Measurements from ENCODE around the gene SSU72. TPM values are rescaled to one million over a fixed set of nuclear protein-coding genes. Genes with fewer than 3 reads are reported as not detected.
"Not testable (repeated sequence)": the region's sequence is repeated elsewhere in the genome, so short reads cannot be mapped to it uniquely, and the experiment has no call there.

SSU72 gene
- total and polyA plus RNA-seq, 8 donors: 49.2 to 74.3 (median 57.8) TPM

GRCh38 chr1:1505366-1505798 is 69.3 kb downstream of the SSU72 start:
- ATAC-seq (peak; percentile 68 to 88 (median 83)), DNase-seq (peak in 2 of 6 donors; percentile 46 to 58)
- H3K36me3 ChIP-seq; H3K9me3 ChIP-seq; H3K4me1 ChIP-seq; H3K27me3 ChIP-seq; intact Hi-C loops (cut with DNase I); FAIRE-seq: not testable (repeated sequence)
- WGBS, 2 donors: 14 to 15% methylated on average over 10 to 16 of the region's 22 CpGs
- Histone ChIP-seq H3K4me3 (peak overlapping the region in 1 of 4 donors; percentile 30), H3K27ac (peak overlapping the region; percentile 58 to 76 (median 70))
- peak in 1 of 4 donors; percentile 1 for TF ChIP-seq CTCF (IDR thresholded peaks at IDR 0.05)

GRCh38 chr1:1504777-1505365 is 69.8 kb downstream of the SSU72 start:
- H3K4me1 ChIP-seq; H3K27me3 ChIP-seq; FAIRE-seq; H3K9me3 ChIP-seq; H3K36me3 ChIP-seq; intact Hi-C loops (cut with DNase I): not testable (repeated sequence)
- TF ChIP-seq CTCF (IDR thresholded peaks at IDR 0.05): peak; percentile 52 to 64 (median 57)
- Histone ChIP-seq H3K27ac (peak overlapping the region; percentile 58 to 76 (median 70)), H3K4me3 (peak overlapping the region in 1 of 4 donors; percentile 30)
- peak; percentile 58 to 86 (median 76) for DNase-seq
- peak; percentile 66 to 79 (median 72) for ATAC-seq
- 14 to 18% methylated on average over 16 of the region's 16 CpGs for WGBS, 2 donors

- peak in 1 of 4 donors; percentile 14 for ATAC-seq
- not testable (repeated sequence) for H3K36me3 ChIP-seq, H3K27ac ChIP-seq, H3K27me3 ChIP-seq, H3K4me1 ChIP-seq, H3K4me3 ChIP-seq, DNase-seq, H3K9me3 ChIP-seq, FAIRE-seq
- intact Hi-C loops (cut with DNase I): loop anchor here in 1 of 3 donors (5.0 kb wide), 1 partner anchor 53 kb away; no protein-coding TSS in a partner anchor
- 92 to 96% methylated on average over 17 to 18 of the region's 18 CpGs for WGBS, 2 donors
These were observed 79.1 kb downstream of the SSU72 start for GRCh38 chr1:1495461-1495975.

GRCh38 chr1:1494311-1494710 is 80.4 kb downstream of the SSU72 start:
- H3K36me3 ChIP-seq; H3K27me3 ChIP-seq; ATAC-seq; H3K9me3 ChIP-seq; H3K27ac ChIP-seq; FAIRE-seq; intact Hi-C loops (cut with DNase I); DNase-seq; H3K4me3 ChIP-seq; H3K4me1 ChIP-seq: not testable (repeated sequence)
- 97 to 99% methylated on average over 21 to 22 of the region's 22 CpGs for WGBS, 2 donors

Other genes with a start within 250 kb of the SSU72 start
- gene TAS1R3, start 243.6 kb downstream of the SSU72 start, total RNA-seq: under 1 TPM; 0.04 to 0.41 (median 0.08) TPM
- under 1 TPM; 0.21 to 0.34 TPM for gene TAS1R3, start 243.6 kb downstream of the SSU72 start, polyA plus RNA-seq
- 10 to 100 TPM; 30.6 to 54.0 (median 48.3) TPM for gene DVL1, start 225.4 kb downstream of the SSU72 start, total RNA-seq
- 100 to 1,000 TPM in 1 of 2 donors, 10 to 100 TPM in 1; 80.5 to 103 TPM for gene DVL1, start 225.4 kb downstream of the SSU72 start, polyA plus RNA-seq
- 10 to 100 TPM in 3 of 6 donors, 1 to 10 TPM in 3; 1.6 to 35.8 (median 7.6) TPM for gene MXRA8, start 216.3 kb downstream of the SSU72 start, total RNA-seq
- gene MXRA8, start 216.3 kb downstream of the SSU72 start, polyA plus RNA-seq: 10 to 100 TPM; 16.8 to 17.6 TPM
- gene AURKAIP1, start 199.7 kb downstream of the SSU72 start, total RNA-seq: 10 to 100 TPM; 52.8 to 83.8 (median 57.7) TPM
- 100 to 1,000 TPM; 150 to 161 TPM for gene AURKAIP1, start 199.7 kb downstream of the SSU72 start, polyA plus RNA-seq
- 100 to 1,000 TPM in 1 of 6 donors, 10 to 100 TPM in 5; 49.2 to 124 (median 77.1) TPM for gene CCNL2, start 175.5 kb downstream of the SSU72 start, total RNA-seq
- 100 to 1,000 TPM; 270 to 409 TPM for gene CCNL2, start 175.5 kb downstream of the SSU72 start, polyA plus RNA-seq
- gene MRPL20, start 167.6 kb downstream of the SSU72 start, total RNA-seq: 10 to 100 TPM; 42.1 to 71.8 (median 49.1) TPM
- 100 to 1,000 TPM in 1 of 2 donors, 10 to 100 TPM in 1; 69.0 to 121 TPM for gene MRPL20, start 167.6 kb downstream of the SSU72 start, polyA plus RNA-seq
- 10 to 100 TPM in 3 of 6 donors, 1 to 10 TPM in 3; 2.3 to 16.1 (median 10.7) TPM for gene ANKRD65, start 153.6 kb downstream of the SSU72 start, total RNA-seq
- 10 to 100 TPM; 22.1 to 41.8 TPM for gene ANKRD65, start 153.6 kb downstream of the SSU72 start, polyA plus RNA-seq
- gene VWA1, start 139.2 kb downstream of the SSU72 start, total RNA-seq: 100 to 1,000 TPM in 2 of 6 donors, 10 to 100 TPM in 4; 25.4 to 138 (median 52.9) TPM
- 10 to 100 TPM; 53.3 to 58.7 TPM for gene VWA1, start 139.2 kb downstream of the SSU72 start, polyA plus RNA-seq
- gene ATAD3C, start 125.2 kb downstream of the SSU72 start, total RNA-seq: 1 to 10 TPM; 2.4 to 9.5 (median 5.8) TPM
- 10 to 100 TPM; 11.4 to 22.0 TPM for gene ATAD3C, start 125.2 kb downstream of the SSU72 start, polyA plus RNA-seq
- 10 to 100 TPM in 4 of 6 donors, 1 to 10 TPM in 2; 4.4 to 14.1 (median 11.5) TPM for gene ATAD3B, start 103.1 kb downstream of the SSU72 start, total RNA-seq
- 10 to 100 TPM; 57.2 to 78.9 TPM for gene ATAD3B, start 103.1 kb downstream of the SSU72 start, polyA plus RNA-seq
- gene ATAD3A, start 62.7 kb downstream of the SSU72 start, total RNA-seq: 10 to 100 TPM in 5 of 6 donors, 1 to 10 TPM in 1; 8.0 to 18.0 (median 14.8) TPM
- gene ATAD3A, start 62.7 kb downstream of the SSU72 start, polyA plus RNA-seq: 10 to 100 TPM; 22.5 to 33.8 TPM
- 1 to 10 TPM in 1 of 6 donors, under 1 TPM in 4, not detected in 1; 0.22 to 1.0 (median 0.49) TPM for gene TMEM240, start 34.2 kb downstream of the SSU72 start, total RNA-seq
- gene TMEM240, start 34.2 kb downstream of the SSU72 start, polyA plus RNA-seq: 1 to 10 TPM; 2.5 to 3.6 TPM
- 1 to 10 TPM in 2 of 6 donors, under 1 TPM in 4; 0.28 to 2.4 (median 0.71) TPM for gene FNDC10, start 25.3 kb upstream of the SSU72 start, total RNA-seq
- 1 to 10 TPM; 1.6 to 2.3 TPM for gene FNDC10, start 25.3 kb upstream of the SSU72 start, polyA plus RNA-seq
- gene MIB2, start 40.6 kb upstream of the SSU72 start, total RNA-seq: 10 to 100 TPM; 27.4 to 60.8 (median 32.4) TPM
- 100 to 1,000 TPM; 140 to 253 TPM for gene MIB2, start 40.6 kb upstream of the SSU72 start, polyA plus RNA-seq
- gene MMP23B, start 57.3 kb upstream of the SSU72 start, total RNA-seq: 1 to 10 TPM in 3 of 6 donors, under 1 TPM in 3; 0.46 to 6.9 (median 1.6) TPM
- gene MMP23B, start 57.3 kb upstream of the SSU72 start, polyA plus RNA-seq: 10 to 100 TPM in 1 of 2 donors, 1 to 10 TPM in 1; 1.1 to 12.3 TPM
- 10 to 100 TPM in 4 of 6 donors, 1 to 10 TPM in 2; 9.0 to 11.1 (median 10.6) TPM for gene CDK11B, start 84.1 kb upstream of the SSU72 start, total RNA-seq
- gene CDK11B, start 84.1 kb upstream of the SSU72 start, polyA plus RNA-seq: 10 to 100 TPM; 28.8 to 31.8 TPM
- 10 to 100 TPM; 12.1 to 45.4 (median 24.0) TPM for gene SLC35E2B, start 117.9 kb upstream of the SSU72 start, total RNA-seq
- 10 to 100 TPM; 23.4 to 26.0 TPM for gene SLC35E2B, start 117.9 kb upstream of the SSU72 start, polyA plus RNA-seq
- 10 to 100 TPM; 13.2 to 22.0 (median 16.7) TPM for gene CDK11A, start 149.5 kb upstream of the SSU72 start, total RNA-seq
- gene CDK11A, start 149.5 kb upstream of the SSU72 start, polyA plus RNA-seq: 100 to 1,000 TPM in 1 of 2 donors, 10 to 100 TPM in 1; 63.5 to 111 TPM
- 10 to 100 TPM; 27.8 to 55.9 (median 39.0) TPM for gene NADK, start 203.6 kb upstream of the SSU72 start, total RNA-seq
- gene NADK, start 203.6 kb upstream of the SSU72 start, polyA plus RNA-seq: 10 to 100 TPM; 46.9 to 63.3 TPM

Measured in pancreas (tissue), 10 donors.